Fibroblast of skin of left biceps (primary cell): Measurements from ENCODE around the gene AFMID.
"Not testable (repeated sequence)": the region's sequence is repeated elsewhere in the genome, so short reads cannot be mapped to it uniquely, and the experiment has no call there.

ENCODE experiments used
- DNase-seq, 2 experiments: peaks; one replicate each; pipeline ENCODE4 v3.0.0-alpha.2; 2013; ENCODE audit warnings: low read depth in 2 of 2

Gene AFMID

GRCh38 chr17:78238823-78239488 lies 51.8 kb downstream of the AFMID start:
- DNase-seq: no peak

GRCh38 chr17:78239489-78239931 lies 52.3 kb downstream of the AFMID start:
- DNase-seq: no peak

- no peak for DNase-seq
Measured at GRCh38 chr17:78240012-78240655, 53.0 kb downstream of the AFMID start.

- DNase-seq: no peak
Measured at GRCh38 chr17:78240839-78241238, 53.7 kb downstream of the AFMID start.

GRCh38 chr17:78241277-78242023 lies 54.3 kb downstream of the AFMID start:
- no peak for DNase-seq

- DNase-seq: no peak
Measured at GRCh38 chr17:78242024-78242742, 55.0 kb downstream of the AFMID start.

- no peak for DNase-seq
Measured at GRCh38 chr17:78247304-78247703, 60.1 kb downstream of the AFMID start.

GRCh38 chr17:78248051-78248914 lies 61.1 kb downstream of the AFMID start:
- no peak for DNase-seq

- DNase-seq: no peak
Measured at GRCh38 chr17:78249074-78249817, 62.1 kb downstream of the AFMID start.

- DNase-seq: no peak
Measured at GRCh38 chr17:78249818-78250806, 63.0 kb downstream of the AFMID start.

GRCh38 chr17:78250891-78251772 lies 64.0 kb downstream of the AFMID start:
- DNase-seq: peak; percentile 51 to 52

GRCh38 chr17:78251773-78252103 lies 64.6 kb downstream of the AFMID start:
- no peak for DNase-seq

GRCh38 chr17:78252111-78252634 lies 65.0 kb downstream of the AFMID start:
- no peak for DNase-seq

GRCh38 chr17:78252701-78253635 lies 65.8 kb downstream of the AFMID start:
- DNase-seq: no peak

GRCh38 chr17:78253636-78253945 lies 66.4 kb downstream of the AFMID start:
- not testable (repeated sequence) for DNase-seq

- DNase-seq: peak; percentile 49 to 56
Measured at GRCh38 chr17:78253946-78254672, 66.9 kb downstream of the AFMID start.
